Kidney (tissue), 14 donors: ENCODE results near the gene ANKRD17. TPM values are rescaled to one million over a fixed set of nuclear protein-coding genes. Genes with fewer than 3 reads are reported as not detected.

Source experiments
- DNase-seq, 5 donors: peaks; one replicate each; pipeline ENCODE4 v3.0.0-alpha.2; 2013 to 2020
- FAIRE-seq: peaks from 2 replicates; lab custom pipeline; 2012; peaks lifted over from hg19 to GRCh38; lab: Jason Lieb, UNC
- H3K27ac ChIP-seq, 2 donors: one replicate each; pipeline ENCODE4 v1.7.0; 2013; ENCODE audit warnings: low read depth in 2 of 2, low read length in 2 of 2, inconsistent platforms in 1 of 2
- H3K27me3 ChIP-seq: one replicate; pipeline ENCODE4 v1.7.1; 2013; ENCODE audit warnings: low read length, inconsistent platforms; ENCODE audit not compliant: control insufficient read depth, insufficient read depth
- H3K36me3 ChIP-seq, 3 donors: one replicate each; pipeline versions ENCODE4 v1.7.0 to v1.7.1; 2013; ENCODE audit warnings: low read length in 3 of 3, control low read depth in 1 of 3, inconsistent platforms in 1 of 3; ENCODE audit not compliant: insufficient read depth in 3 of 3, control insufficient read depth in 2 of 3
- H3K4me1 ChIP-seq, 3 donors: one replicate each; pipeline versions ENCODE4 v1.7.0 to v1.7.1; 2013; ENCODE audit warnings: low read length in 3 of 3, inconsistent platforms in 1 of 3, low read depth in 1 of 3; ENCODE audit not compliant: control insufficient read depth in 2 of 3, insufficient read depth in 2 of 3
- H3K4me3 ChIP-seq, 3 donors: one replicate each; pipeline versions ENCODE4 v1.7.0 to v1.8.1; 2013; ENCODE audit warnings: low read length in 3 of 3, control low read depth in 1 of 3, inconsistent platforms in 1 of 3
- H3K9ac ChIP-seq, 3 donors: one replicate each; pipeline versions ENCODE4 v1.7.0 to v1.7.1; 2013; ENCODE audit warnings: low read length in 3 of 3, control low read depth in 1 of 3, inconsistent platforms in 1 of 3
- H3K9me3 ChIP-seq, 3 donors: one replicate each; pipeline versions ENCODE4 v1.7.0 to v1.7.1; 2013; ENCODE audit warnings: low read length in 3 of 3, control low read depth in 1 of 3, inconsistent platforms in 1 of 3; ENCODE audit not compliant: control insufficient read depth in 2 of 3, insufficient read depth in 1 of 3
- CTCF ChIP-seq: IDR thresholded peaks from 3 replicates; pipeline ENCODE4 v1.5.1; 2012; ENCODE audit warnings: mild to moderate bottlenecking, moderate library complexity, borderline replicate concordance; ENCODE audit not compliant: insufficient read depth; ENCODE audit errors: extremely low read depth
- intact Hi-C: fragments of 100-400 bp; cut with DNase I; formaldehyde crosslinking; loops from one replicate; pipeline ENCODE4 v1.11.1; 2022
- polyA plus RNA-seq: library from polyadenylated mRNA; stranded (reverse); fragments of 350-450 nt; fragmentation: Illumina TruSeq; extraction: RNeasy Lipid Tissue Mini Kit (QIAGEN cat#74804); gene quantifications from one replicate; pipeline ENCODE4 v1.2.3, GENCODE V29; 2014; ENCODE audit warnings: low read depth, low replicate concordance; ENCODE audit not compliant: insufficient read depth
- total RNA-seq: library from RNA; stranded (reverse); fragmentation: NEBNext Ultra II Directional; extraction: Animal tissue kit (Norgen Biotek cat#: 25700); gene quantifications from one replicate; pipeline ENCODE4 v1.2.1, GENCODE V29; 2021
- donor health status: control.
- donor health status: control.
- donor health status: control.
- donor health status: control.
- donor health status: control.
- donor health status: DM: yes; HTN: yes; CAD: no.
- donor health status: Normal renal cell carcinoma (clear cell type).

The ANKRD17 gene
- total and polyA plus RNA-seq, 2 donors from 2014 or later: 13.3 to 67.7 TPM

GRCh38 chr4:73170518-73171198 lies 87.9 kb downstream of the ANKRD17 start:
- Histone ChIP-seq H3K4me1 (no peaks in the 10 kb centered on the region), H3K9ac (no peak overlapping the region), H3K9me3 (peaks cover 0 to 2% (median 2%) of the 10 kb centered on the region in 3 donors), H3K27ac (no peak overlapping the region), H3K27me3 (no peaks in the 10 kb centered on the region), H3K36me3 (peaks cover 15 to 24% (median 24%) of the 10 kb centered on the region in 3 donors), H3K4me3 (no peak overlapping the region)
- DNase-seq: peak in 1 of 5 donors; percentile 25
- TF ChIP-seq CTCF: no peak
- intact Hi-C loops: no loop called here
- FAIRE-seq: no peak

GRCh38 chr4:73166212-73166611 lies 92.4 kb downstream of the ANKRD17 start:
- no peak overlapping the region for H3K27ac ChIP-seq
- H3K27me3 ChIP-seq: no peaks in the 10 kb centered on the region
- TF ChIP-seq CTCF: no peak
- DNase-seq (no peak), FAIRE-seq (no peak)
- H3K9me3 ChIP-seq: peaks cover 0 to 2% (median 0%) of the 10 kb centered on the region in 3 donors
- H3K4me3 ChIP-seq: no peak overlapping the region
- H3K36me3 ChIP-seq: peaks cover 4 to 33% (median 18%) of the 10 kb centered on the region in 3 donors
- intact Hi-C loops: no loop called here
- no peaks in the 10 kb centered on the region for H3K4me1 ChIP-seq
- H3K9ac ChIP-seq: no peak overlapping the region

- H3K27me3 ChIP-seq: no peaks in the 10 kb centered on the region
- no peak overlapping the region for H3K27ac ChIP-seq
- FAIRE-seq: no peak
- no peaks in the 10 kb centered on the region for H3K4me1 ChIP-seq
- H3K36me3 ChIP-seq: peaks cover 2 to 17% (median 7%) of the 10 kb centered on the region in 3 donors
- peaks cover 0 to 2% (median 0%) of the 10 kb centered on the region in 3 donors for H3K9me3 ChIP-seq
- no peak for DNase-seq
- H3K4me3 ChIP-seq: no peak overlapping the region
- no peak overlapping the region for H3K9ac ChIP-seq
- no peak for TF ChIP-seq CTCF
- intact Hi-C loops: no loop called here
Observed at GRCh38 chr4:73161527-73162185, 96.9 kb downstream of the ANKRD17 start.
